GM19023 (cell line): ENCODE measurements around the gene STEAP3.
A peak's percentile ranks its signal among the peaks of the same experiment; 100 is the strongest.

Source experiments
- ATAC-seq: cut with Tn5 transposase; IDR thresholded peaks from one replicate; pipeline ENCODE4 v1.9.1; 2021; ENCODE audit warnings: mild to moderate bottlenecking, moderate library complexity; ENCODE audit not compliant: unreplicated experiment

Gene STEAP3

DNA sequence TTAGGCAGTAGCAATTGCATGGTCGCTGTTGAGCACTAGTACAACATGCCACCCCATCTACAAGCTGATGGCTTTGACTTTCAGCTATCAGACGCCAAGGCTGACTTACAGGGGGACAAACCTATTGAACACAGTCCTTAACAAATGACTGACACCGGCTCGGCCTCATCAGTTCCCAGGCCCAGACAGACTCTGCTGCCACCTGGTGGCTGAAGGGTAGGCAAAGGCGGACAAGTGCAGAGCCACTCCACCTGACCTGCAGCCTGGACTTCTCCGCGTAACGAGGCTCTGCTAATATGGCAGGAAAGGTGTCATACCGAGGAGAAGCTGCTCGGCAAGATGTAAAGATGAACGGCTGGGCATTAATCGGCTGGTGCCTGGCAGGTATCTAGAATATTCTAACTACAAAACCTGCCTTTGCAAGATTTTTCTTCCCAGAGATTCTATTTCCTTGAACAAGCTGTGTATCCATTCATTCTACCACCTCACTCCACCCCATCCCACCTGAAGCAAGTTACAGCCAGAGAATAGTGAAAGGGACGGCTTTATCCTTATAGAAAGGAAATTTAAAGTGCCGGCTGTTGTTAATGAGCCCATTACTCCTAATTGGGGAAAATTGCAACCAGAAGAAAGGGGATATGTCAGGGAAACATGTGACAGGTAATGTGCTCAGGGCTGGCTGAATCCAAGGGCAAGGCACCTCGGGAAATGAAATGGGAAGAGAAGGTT lies 67.4 kb downstream of the STEAP3 start:
- peak; percentile 82 for ATAC-seq

DNA sequence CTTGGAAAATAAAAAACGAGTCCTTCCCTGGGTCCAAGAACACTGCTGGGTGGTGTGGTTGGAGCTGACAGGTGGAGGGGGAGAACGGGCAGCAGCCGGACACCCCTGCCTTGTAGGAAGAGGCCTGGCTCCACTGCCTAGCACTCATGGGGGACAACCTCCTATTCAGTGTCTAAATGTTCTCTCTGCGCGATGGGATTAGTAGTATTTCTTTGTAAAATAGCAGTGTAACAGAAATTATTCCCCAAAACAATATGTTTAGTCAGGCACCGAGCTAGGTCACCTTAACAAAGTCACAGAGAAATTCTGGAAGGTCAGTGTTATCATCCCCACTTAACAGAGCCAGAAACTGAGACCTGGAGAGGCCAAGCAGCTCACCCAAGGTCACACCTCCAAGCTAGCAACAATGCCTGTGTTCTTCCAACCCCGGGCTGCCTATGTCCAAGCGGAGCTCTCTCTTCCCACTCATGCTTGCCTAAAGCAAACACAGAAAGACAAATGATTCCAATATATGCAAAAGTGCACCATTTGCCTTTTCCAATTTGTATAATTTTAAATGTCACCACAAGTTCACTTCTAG lies 68.0 kb downstream of the STEAP3 start:
- no peak for ATAC-seq

DNA sequence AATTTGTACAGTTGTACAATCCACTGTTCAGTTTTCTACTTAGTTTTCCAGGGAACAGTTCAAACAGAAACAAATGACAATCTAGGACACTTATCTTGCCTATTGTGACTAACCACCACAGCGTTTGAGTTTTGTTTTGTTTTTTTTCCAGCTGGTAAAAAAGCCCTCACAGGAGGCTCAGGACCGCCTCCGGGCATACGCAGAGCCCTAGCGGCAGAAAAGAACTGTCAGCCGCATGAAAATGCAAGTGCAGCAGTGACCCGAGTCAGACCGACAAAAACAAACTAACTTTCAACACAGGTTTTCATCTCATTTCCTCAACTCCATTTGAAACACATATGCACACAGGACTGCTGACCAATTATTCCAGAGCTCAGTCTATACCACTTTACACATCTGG lies 68.6 kb downstream of the STEAP3 start:
- ATAC-seq = no peak

DNA sequence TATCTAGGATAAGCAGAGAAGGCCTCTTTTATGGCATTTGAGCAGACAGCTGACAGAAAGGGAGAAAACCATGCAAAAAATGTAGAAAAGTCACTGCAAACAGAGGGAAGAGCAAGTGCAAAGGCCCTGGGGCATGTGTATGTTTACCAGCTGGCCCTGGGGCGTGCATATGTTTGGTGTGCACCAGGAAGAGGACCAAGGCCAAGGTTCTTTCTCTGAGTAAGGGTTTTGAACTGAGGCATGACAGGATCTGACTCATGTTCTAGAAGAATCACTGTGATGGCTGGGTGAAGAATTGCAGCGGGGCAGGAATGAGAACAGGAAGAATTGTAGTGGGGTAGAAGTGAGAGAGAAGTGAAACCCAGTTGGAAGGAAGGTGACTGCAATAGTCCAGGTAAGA lies 69.6 kb downstream of the STEAP3 start:
- ATAC-seq = no peak

DNA sequence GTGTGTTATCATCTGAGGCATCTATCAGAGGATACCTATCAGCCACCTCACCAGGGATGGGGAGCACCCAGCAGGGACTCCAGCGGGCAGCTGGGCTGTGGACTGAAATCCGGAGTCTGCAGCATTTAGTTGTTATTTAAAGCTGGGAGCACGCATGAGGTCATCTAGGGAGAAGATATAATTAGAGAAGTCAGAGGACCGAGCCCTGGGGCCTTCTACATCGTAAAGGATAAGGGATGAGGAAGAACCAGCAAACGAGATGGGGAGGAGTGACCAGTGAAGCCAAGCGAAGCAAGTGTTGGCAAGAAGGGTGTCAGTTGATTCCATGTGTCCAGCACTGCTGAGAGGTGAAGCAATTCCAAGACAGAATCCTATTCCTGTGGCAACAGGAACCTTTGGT lies 70.3 kb downstream of the STEAP3 start:
- no peak for ATAC-seq

DNA sequence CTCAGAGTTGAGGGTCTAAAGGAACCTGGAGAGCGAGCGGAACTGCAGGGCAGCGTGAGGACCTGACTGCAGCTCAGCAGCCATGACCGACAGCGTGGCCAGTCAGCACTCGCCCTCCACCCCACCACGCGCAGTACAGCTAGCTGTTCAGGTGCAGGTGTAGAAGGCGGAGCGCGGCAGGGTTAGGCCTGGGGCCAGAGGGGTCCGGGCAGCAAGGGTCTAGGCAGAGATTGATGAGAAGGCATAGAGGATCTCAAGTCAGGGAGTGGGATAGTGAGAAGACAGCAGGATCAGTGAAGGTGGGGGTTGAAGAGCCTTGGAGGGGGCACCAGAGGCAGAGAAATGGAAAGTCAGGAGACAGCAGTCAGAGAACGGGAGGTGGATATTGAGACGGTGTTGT lies 71.0 kb downstream of the STEAP3 start:
- ATAC-seq = no peak

DNA sequence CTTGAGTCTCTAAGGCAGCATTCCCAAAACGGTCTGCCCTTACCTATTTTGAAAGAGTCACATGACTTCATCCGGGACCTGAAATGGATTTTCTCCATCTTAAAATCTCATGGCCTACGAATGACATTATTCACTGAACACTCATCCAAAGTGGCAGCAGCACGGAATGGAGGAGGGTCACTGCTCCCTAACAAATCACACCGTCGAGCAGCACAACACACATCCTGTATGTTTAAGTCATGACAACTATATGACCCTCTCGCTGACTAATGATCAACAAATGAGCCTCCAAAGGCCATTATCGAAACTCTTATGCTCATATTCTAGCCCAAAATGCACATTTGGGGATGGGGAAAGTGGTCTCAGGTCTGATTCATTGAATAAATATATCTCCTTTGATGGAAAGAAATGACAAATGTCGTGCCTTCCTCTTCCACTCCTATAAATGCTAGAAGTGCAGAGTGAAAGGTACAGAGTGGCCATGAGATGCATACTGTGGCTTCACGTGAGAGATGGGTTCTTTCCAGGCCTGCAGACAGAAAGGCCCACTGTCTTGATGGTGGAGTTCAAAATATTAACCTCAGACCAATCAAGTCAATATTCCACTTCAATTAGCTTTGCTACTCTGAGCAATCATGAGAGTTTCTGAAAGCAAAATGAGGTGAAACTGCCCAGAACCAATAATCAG lies 72.2 kb downstream of the STEAP3 start:
- ATAC-seq = no peak

DNA sequence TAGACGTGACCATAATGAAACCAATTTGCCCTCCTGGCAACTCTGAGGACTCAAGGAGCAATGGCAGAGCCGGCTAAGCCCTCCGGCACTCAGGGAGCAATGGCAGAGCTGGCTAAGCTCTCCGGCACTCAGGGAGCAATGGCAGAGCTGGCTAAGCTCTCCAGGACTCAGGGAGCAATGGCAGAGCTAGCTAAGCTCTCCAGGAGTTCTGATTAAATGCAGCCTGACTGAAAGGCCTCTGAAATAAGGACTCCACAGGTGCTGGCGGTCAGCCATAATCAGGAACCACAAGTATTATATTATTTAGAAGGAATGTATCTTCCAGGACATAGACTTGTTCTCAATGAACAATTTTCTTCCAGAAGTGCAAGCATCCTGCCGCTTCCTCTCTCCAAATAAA lies 77.8 kb downstream of the STEAP3 start:
- ATAC-seq = no peak

DNA sequence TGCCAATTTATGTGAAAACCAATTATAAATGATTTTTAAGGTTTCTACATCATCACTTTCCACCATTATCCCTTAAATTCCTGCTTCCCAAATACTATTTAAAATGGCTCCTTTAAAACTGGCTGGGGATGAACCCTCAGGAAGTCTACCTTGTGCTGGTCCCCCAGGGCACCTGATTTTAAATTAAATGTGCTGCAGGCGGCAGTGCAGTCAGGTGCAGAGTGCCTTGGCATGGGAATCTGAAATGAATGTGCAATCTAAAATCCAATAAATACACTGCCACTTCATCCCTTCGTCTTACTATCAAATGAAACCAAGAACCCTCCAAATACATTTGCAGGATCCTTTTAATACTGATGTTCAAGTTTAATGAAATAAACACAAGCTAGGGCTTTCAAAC lies 81.2 kb downstream of the STEAP3 start:
- no peak for ATAC-seq

DNA sequence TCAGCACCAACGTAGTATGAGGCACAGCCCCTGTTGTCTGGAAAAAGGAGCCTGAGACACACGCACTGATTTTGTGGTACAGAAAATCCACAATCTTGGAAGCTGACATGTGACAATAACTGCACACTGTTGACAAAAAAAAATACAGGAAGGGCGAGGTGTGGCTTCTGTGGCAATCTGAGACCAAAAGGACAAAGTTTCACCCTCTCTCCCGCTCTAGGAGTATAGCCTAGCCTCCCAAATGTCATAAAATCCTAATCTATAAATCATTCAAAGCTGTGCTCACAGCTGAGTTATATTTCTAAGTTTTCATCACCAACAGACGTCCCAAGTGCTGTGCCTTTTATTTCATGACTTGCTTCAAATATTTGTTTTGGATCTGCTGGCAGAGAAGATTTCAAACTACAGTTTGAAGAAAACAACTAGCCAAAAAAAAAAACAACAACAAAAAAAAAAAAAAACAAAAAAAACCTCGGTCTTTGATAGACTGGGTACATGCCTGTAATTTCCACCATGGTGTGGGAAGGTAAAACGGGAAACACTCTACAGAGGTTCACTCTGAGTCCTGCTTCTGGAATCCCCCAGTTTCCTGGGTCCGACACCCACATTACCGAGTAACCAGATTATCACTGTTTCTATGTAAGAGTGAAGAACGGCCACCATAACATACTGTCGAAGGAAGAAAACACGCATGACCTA lies 82.0 kb downstream of the STEAP3 start:
- ATAC-seq = no peak

DNA sequence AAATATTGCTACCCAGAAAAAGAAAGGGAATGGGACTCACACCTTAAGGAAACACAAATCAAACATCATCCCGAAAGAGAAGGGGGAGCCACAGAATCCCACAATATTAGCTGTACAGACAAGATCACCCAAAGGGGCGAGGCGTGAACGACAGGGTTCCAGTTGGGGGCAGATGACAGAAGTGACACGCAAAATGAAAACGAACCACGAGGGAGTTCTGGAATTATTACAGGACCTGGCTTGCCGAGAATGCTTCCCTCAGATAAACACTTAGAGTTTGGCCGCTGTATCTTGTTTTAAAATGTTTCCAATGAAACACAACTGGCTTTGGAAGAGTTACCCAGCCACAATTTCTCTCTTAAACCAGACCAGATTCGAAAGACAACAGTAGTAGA lies 82.6 kb downstream of the STEAP3 start:
- no peak for ATAC-seq

DNA sequence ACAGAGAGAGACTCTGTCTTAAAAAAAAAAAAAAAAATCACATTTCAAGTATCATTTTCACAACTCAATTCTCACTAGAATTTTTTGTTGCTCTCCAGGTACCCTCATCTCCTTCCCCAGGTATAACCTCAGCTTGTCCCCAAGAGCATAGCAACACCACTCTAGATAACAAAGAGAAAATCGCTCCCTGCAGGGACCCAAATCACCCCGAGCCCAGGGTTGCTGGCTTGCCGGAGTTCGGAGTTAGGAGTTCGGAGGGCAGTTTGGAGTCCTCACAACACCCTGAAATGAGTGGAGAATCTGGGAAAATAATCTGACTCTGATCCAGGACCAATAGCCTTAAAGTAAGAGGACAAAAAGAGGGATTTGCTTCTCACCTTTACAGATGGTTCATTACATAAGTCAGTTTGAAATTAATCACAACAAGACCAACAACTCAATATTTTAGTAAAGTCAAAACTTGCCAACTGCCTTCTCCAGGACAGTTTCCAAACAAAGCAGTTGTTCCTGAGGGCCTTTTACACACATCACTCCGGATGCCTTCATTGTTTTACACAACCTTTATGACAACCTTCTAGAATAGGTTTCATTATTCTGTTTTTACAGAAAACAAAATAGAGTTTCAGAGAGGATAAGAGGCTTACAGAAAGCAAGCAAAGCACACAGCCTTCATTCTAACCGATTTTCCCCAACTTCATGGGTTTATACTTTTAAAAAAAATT lies 83.9 kb downstream of the STEAP3 start:
- no peak for ATAC-seq

DNA sequence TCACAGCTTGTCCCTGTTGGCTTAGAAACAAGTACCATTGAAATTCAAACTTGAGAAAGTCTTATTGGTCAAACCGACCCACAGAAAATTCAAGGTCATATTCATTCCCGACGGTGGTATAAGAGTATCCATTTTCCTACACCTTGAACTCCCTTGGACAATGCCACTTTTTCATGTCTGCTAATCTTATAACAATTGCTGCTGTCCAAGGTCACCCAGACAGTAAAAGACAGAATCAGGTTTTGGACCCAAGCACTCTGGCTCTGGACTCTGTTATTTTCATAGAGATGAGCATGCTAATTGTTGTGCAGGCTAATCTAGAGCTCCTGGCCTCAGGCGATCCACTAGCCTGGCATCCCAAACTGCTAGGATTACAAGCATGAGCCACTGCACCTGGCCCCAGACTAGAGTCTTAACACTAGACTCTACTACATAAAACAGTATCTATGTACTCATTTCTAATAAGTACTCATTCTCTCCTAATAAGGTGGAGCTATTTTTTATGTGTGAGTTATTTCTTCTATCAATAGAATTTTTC lies 85.2 kb downstream of the STEAP3 start:
- no peak for ATAC-seq

DNA sequence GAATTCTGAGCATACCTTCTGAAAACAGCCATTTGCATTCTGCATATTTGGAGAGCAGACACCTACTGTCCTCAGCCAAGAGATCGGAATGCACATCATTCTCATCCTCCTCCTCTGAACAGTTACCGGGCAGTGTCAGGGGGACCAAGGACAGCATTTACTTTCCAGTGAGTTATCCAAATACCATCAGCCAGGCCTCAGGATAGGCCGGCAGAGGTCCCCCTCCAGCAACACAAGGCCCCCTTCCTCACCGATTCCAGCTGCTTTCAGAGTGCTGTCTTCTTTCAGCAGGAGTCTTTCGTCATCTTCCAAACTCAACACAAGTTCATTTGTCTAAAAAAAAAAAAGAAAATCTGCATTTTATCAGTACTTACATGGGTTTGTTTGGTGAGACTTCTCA lies 87.7 kb downstream of the STEAP3 start:
- ATAC-seq = no peak

DNA sequence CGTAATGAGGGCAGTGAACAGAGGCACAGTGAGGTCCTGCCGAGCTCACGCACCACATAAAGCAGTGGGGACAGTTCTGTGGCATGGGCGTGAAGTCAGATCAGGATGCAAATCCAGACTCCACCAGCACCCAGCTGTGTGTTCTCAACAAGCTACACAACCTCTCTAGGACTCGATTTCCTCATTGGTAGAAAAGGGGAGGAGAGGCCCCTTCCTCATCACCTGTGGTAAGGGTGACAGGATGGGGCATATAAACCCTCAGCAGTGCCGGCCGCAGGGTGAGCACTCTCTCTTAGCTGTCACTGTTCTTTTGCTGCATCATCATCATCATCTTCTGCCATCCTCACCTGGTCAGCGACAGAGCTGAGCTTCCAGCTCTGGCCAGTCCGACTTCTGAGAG lies 88.2 kb downstream of the STEAP3 start:
- ATAC-seq = no peak
